WTC11 (cell line): Measurements from ENCODE around the gene CACNA1B.

Experiments used
- CTCF ChIP-seq: fragments of 200-600 bp; IDR thresholded peaks from 2 replicates; pipeline ENCODE4 v1.8.0; 2022; ENCODE audit warnings: antibody characterized with exemption
- FOXP4 ChIP-seq: sonication (generic); formaldehyde crosslinking; IDR thresholded peaks from 2 replicates; pipeline ENCODE4 v1.8.0; 2022; ENCODE audit warnings: mild to moderate bottlenecking, missing genetic modification reagents
- GTF2I ChIP-seq: fragments of 250-450 bp; sonication (Bioruptor Pico); conservative IDR thresholded peaks from 2 replicates; pipeline ENCODE4 v1.4.0; 2021; ENCODE audit warnings: mild to moderate bottlenecking
- PRRX2 ChIP-seq: fragments of 250-450 bp; sonication (Bioruptor Pico); IDR thresholded peaks from 2 replicates; pipeline ENCODE4 v1.8.0; 2021; ENCODE audit warnings: mild to moderate bottlenecking
- SMAD3 ChIP-seq: sonication (generic); formaldehyde crosslinking; IDR thresholded peaks from 2 replicates; pipeline ENCODE4 v1.8.0; 2022; ENCODE audit warnings: missing genetic modification reagents, mild to moderate bottlenecking, borderline replicate concordance
- TEAD4 ChIP-seq: sonication (generic); formaldehyde crosslinking; IDR thresholded peaks from 2 replicates; pipeline ENCODE4 v1.8.0; 2022; ENCODE audit warnings: mild to moderate bottlenecking, missing genetic modification reagents
- ZNF532 ChIP-seq: fragments of 250-450 bp; sonication (Bioruptor Pico); IDR thresholded peaks from 2 replicates; pipeline ENCODE4 v1.9.0; 2021; ENCODE audit warnings: mild to moderate bottlenecking, borderline replicate concordance
- TF ChIP-seq, protein P1 (sequence below): sonication (generic); formaldehyde crosslinking; IDR thresholded peaks from 2 replicates; pipeline ENCODE4 v1.8.0; 2022; ENCODE audit warnings: mild to moderate bottlenecking, missing genetic modification reagents

DNA sequence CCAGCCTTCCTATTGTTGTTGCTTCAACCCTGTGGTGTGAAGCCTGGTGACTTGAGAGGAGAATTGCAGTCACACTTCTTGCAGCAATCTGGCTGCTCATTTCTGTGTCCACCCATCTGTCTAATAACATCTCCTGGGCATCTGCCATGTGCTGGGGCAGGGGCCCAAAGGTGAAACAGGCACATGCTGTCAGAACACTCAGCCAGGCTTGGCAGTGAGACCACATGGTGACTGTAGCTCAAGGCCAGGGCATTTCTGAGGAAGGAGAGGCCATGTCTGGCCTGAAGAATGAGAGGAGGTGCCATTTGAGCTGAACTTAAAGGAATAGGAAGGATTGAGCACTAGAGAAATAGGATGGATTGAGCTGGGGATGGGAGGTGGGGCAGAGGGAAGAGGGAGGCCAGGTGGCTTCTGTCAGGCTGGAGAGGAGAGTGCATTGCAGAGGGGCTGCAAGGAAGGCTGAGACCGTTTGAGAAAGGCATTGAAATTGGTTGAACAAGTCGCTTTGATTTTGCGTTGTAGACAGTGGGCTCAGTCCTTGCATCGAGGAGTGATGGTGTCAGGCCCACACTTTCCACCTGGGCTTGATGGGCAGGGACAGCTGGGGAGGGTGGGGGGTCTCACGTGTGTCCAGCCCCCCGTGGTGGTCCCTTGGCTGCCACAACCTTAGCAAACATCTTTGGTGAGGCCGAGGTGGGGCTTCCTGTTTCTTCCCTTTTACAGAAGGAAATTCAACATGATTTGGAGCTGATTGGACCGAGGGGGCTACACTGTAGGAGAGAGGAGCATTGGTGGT lies 222.4 kb downstream of the CACNA1B start:
- no peak for TF ChIP-seq CTCF
- TF ChIP-seq PRRX2 (CRISPR knock-in tag), result no peak
- TF ChIP-seq GTF2I, result no peak
- TF ChIP-seq FOXP4, result no peak
- no peak for TF ChIP-seq ZNF532 (CRISPR knock-in tag)
- TF ChIP-seq, protein P1, sequence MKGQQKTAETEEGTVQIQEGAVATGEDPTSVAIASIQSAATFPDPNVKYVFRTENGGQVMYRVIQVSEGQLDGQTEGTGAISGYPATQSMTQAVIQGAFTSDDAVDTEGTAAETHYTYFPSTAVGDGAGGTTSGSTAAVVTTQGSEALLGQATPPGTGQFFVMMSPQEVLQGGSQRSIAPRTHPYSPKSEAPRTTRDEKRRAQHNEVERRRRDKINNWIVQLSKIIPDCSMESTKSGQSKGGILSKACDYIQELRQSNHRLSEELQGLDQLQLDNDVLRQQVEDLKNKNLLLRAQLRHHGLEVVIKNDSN (CRISPR knock-in tag), result no peak
- no peak for TF ChIP-seq SMAD3 (CRISPR knock-in tag)
- no peak for TF ChIP-seq TEAD4 (CRISPR knock-in tag)
